Breast epithelium (tissue), 3 donors: ENCODE data around the gene PNMA1.
A peak's percentile ranks its signal among the peaks of the same experiment; 100 is the strongest.

Source experiments
- POLR2A ChIP-seq: fragments of 450-650 bp; IDR thresholded peaks from one replicate; pipeline ENCODE4 v1.6.1; 2016; ENCODE audit warnings: antibody characterized with exemption, mild to moderate bottlenecking, moderate library complexity
- TF ChIP-seq, protein P1 (sequence below), 3 donors: fragments of 450-650 bp; IDR thresholded peaks; one replicate each; pipeline ENCODE4 v1.5.1; 2016 to 2017; ENCODE audit warnings: antibody characterized with exemption in 3 of 3, mild to moderate bottlenecking in 3 of 3, moderate library complexity in 3 of 3

- TF ChIP-seq, protein P1, sequence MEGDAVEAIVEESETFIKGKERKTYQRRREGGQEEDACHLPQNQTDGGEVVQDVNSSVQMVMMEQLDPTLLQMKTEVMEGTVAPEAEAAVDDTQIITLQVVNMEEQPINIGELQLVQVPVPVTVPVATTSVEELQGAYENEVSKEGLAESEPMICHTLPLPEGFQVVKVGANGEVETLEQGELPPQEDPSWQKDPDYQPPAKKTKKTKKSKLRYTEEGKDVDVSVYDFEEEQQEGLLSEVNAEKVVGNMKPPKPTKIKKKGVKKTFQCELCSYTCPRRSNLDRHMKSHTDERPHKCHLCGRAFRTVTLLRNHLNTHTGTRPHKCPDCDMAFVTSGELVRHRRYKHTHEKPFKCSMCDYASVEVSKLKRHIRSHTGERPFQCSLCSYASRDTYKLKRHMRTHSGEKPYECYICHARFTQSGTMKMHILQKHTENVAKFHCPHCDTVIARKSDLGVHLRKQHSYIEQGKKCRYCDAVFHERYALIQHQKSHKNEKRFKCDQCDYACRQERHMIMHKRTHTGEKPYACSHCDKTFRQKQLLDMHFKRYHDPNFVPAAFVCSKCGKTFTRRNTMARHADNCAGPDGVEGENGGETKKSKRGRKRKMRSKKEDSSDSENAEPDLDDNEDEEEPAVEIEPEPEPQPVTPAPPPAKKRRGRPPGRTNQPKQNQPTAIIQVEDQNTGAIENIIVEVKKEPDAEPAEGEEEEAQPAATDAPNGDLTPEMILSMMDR (IDR thresholded peaks at IDR 0.05): peak in 2 of 3 donors; percentile 16 to 21
- peak; percentile 70 for TF ChIP-seq POLR2A
These were observed 45.8 kb upstream of the PNMA1 start for GRCh38 chr14:73759714-73760597.
